IMR-90 (cell line): Measurements from ENCODE around the gene HOXD12. TPM values are rescaled to one million over a fixed set of nuclear protein-coding genes. Genes with fewer than 3 reads are reported as not detected.

Experiments used
- ATAC-seq: fragments of 200-7000 bp; cut with Tn5 transposase; 2 replicates; pipeline ENCODE4 v1.9.1; 2020; ENCODE audit warnings: low read depth, mild to moderate bottlenecking, moderate library complexity
- BruUV-seq: library from RNA; stranded (reverse); fragments of 400-500 nt; replicated peaks from 2 replicates; lab custom pipeline; 2021; lab: Mats Ljungman, UMichigan
- CTCF ChIA-PET: fragments of 300-600 bp; formaldehyde crosslinking; extraction: SDS; loops from one replicate; lab custom pipeline; 2021; ENCODE audit warnings: antibody characterized with exemption; lab: Yijun Ruan, JAX
- POLR2A ChIA-PET: fragments of 300-600 bp; sonication (Branson Sonifier 250); formaldehyde crosslinking; loops from one replicate; lab custom pipeline; 2022; ENCODE audit warnings: antibody characterized with exemption; ENCODE audit not compliant: unreplicated experiment; lab: Charles Lee
- DNase-seq: peaks from one replicate; pipeline ENCODE4 v3.0.0; 2013
- H2AFZ ChIP-seq: replicated peaks from 2 replicates; pipeline ENCODE3; 2013; ENCODE audit warnings: low read length, mild to moderate bottlenecking; ENCODE audit not compliant: poor library complexity
- H2AK5ac ChIP-seq: 2 replicates; pipeline ENCODE4 v1.6.1; 2013; ENCODE audit warnings: low read depth, low read length, inconsistent platforms
- H2AK9ac ChIP-seq: replicated peaks from 2 replicates; pipeline ENCODE3; 2013; ENCODE audit warnings: mild to moderate bottlenecking, low read depth, low read length, moderate library complexity; ENCODE audit not compliant: poor library complexity
- H2BK120ac ChIP-seq: 2 replicates; pipeline ENCODE4 v1.6.1; 2013; ENCODE audit warnings: low read depth, low read length, inconsistent platforms
- H2BK15ac ChIP-seq: 3 replicates; pipeline ENCODE4 v1.6.1; 2013; ENCODE audit warnings: low read depth, low read length, inconsistent platforms
- H2BK20ac ChIP-seq: 2 replicates; pipeline ENCODE4 v1.6.1; 2013; ENCODE audit warnings: low read depth, mild to moderate bottlenecking, inconsistent platforms, low read length, moderate library complexity
- H2BK5ac ChIP-seq: 2 replicates; pipeline ENCODE4 v1.6.1; 2013; ENCODE audit warnings: mild to moderate bottlenecking, low read depth, low read length, inconsistent platforms; ENCODE audit not compliant: poor library complexity, severe bottlenecking
- H3K14ac ChIP-seq: replicated peaks from 2 replicates; pipeline ENCODE4 v1.6.1; 2013; ENCODE audit warnings: low read depth, low read length, inconsistent platforms
- H3K18ac ChIP-seq: 2 replicates; pipeline ENCODE4 v1.6.1; 2013; ENCODE audit warnings: low read depth, low read length, control low read depth
- H3K23ac ChIP-seq: 2 replicates; pipeline ENCODE4 v1.6.1; 2013; ENCODE audit warnings: low read depth, low read length, inconsistent platforms
- H3K27ac ChIP-seq: 2 replicates; pipeline ENCODE4 v1.5.1; 2013; ENCODE audit warnings: mild to moderate bottlenecking, control low read depth, low read length; ENCODE audit not compliant: insufficient read depth
- H3K27me3 ChIP-seq: 2 replicates; pipeline ENCODE4 v1.6.1; 2013; ENCODE audit warnings: low read length; ENCODE audit not compliant: control insufficient read depth, insufficient read depth
- H3K36me3 ChIP-seq: 2 replicates; pipeline ENCODE4 v1.6.1; 2013; ENCODE audit warnings: low read length, mixed read lengths; ENCODE audit not compliant: control insufficient read depth, insufficient read depth
- H3K4ac ChIP-seq: 2 replicates; pipeline ENCODE4 v1.6.1; 2013; ENCODE audit warnings: low read depth, low read length, inconsistent platforms
- H3K4me1 ChIP-seq: 2 replicates; pipeline ENCODE4 v1.6.1; 2013; ENCODE audit warnings: low read length, mixed read lengths; ENCODE audit not compliant: control insufficient read depth, insufficient read depth
- H3K4me2 ChIP-seq: 2 replicates; pipeline ENCODE4 v1.6.1; 2013; ENCODE audit warnings: low read depth, mild to moderate bottlenecking, control low read depth, low read length, moderate library complexity
- H3K4me3 ChIP-seq: 2 replicates; pipeline ENCODE4 v1.5.1; 2013; ENCODE audit warnings: low read depth, mild to moderate bottlenecking, control low read depth, low read length, moderate library complexity; ENCODE audit not compliant: insufficient read depth
- H3K56ac ChIP-seq: 2 replicates; pipeline ENCODE4 v1.6.1; 2013; ENCODE audit warnings: low read length, inconsistent platforms; ENCODE audit not compliant: insufficient read depth; ENCODE audit errors: extremely low read depth
- H3K79me1 ChIP-seq, 2 experiments: 2 replicates each; pipeline ENCODE4 v1.6.1; 2013; ENCODE audit warnings: low read length in 2 of 2, inconsistent platforms in 1 of 2, low read depth in 1 of 2
- H3K9ac ChIP-seq: 2 replicates; pipeline ENCODE4 v1.6.1; 2013; ENCODE audit warnings: low read depth, low read length, control low read depth
- H3K9me1 ChIP-seq: 2 replicates; pipeline ENCODE4 v1.6.1; 2013; ENCODE audit warnings: low read length, inconsistent platforms; ENCODE audit not compliant: insufficient read depth
- H3K9me3 ChIP-seq: 2 replicates; pipeline ENCODE4 v1.6.1; 2013; ENCODE audit warnings: low read length; ENCODE audit not compliant: control insufficient read depth, insufficient read depth
- H4K20me1 ChIP-seq: 2 replicates; pipeline ENCODE4 v1.6.1; 2013; ENCODE audit warnings: low read length, inconsistent platforms; ENCODE audit not compliant: insufficient read depth
- H4K5ac ChIP-seq: 2 replicates; pipeline ENCODE4 v1.6.1; 2013; ENCODE audit warnings: mild to moderate bottlenecking, low read depth, low read length, control low read depth
- H4K8ac ChIP-seq, 2 experiments: 2 replicates each; pipeline ENCODE4 v1.6.1; 2013; ENCODE audit warnings: low read depth in 2 of 2, low read length in 2 of 2, control low read depth in 1 of 2, inconsistent platforms in 1 of 2
- H4K91ac ChIP-seq: 2 replicates; pipeline ENCODE4 v1.6.1; 2013; ENCODE audit warnings: low read depth, low read length, inconsistent platforms; ENCODE audit not compliant: insufficient read depth
- BHLHE40 ChIP-seq: fragments of 150-350 bp; IDR thresholded peaks from 2 replicates; pipeline ENCODE4 v1.6.1; 2016; ENCODE audit warnings: mild to moderate bottlenecking, low read depth, low read length
- MXI1 ChIP-seq: IDR thresholded peaks from 2 replicates; pipeline ENCODE4 v1.6.1; 2012; ENCODE audit warnings: low read depth, mild to moderate bottlenecking, low read length, moderate library complexity, borderline replicate concordance
- NFE2L2 ChIP-seq: fragments of 150-350 bp; IDR thresholded peaks from 2 replicates; pipeline ENCODE4 v1.6.1; 2016; ENCODE audit warnings: low read depth, mild to moderate bottlenecking, low read length
- RAD21 ChIP-seq: IDR thresholded peaks from 2 replicates; pipeline ENCODE4 v1.6.1; 2012; ENCODE audit warnings: low read length, improper control_type of control experiment
- RCOR1 ChIP-seq: IDR thresholded peaks from 2 replicates; pipeline ENCODE4 v1.6.1; 2012; ENCODE audit warnings: mild to moderate bottlenecking, low read length, improper control_type of control experiment; ENCODE audit not compliant: insufficient replicate concordance
- RFX5 ChIP-seq: IDR thresholded peaks from 2 replicates; pipeline ENCODE4 v1.8.0; 2012; ENCODE audit warnings: low read depth, mild to moderate bottlenecking, low read length, moderate library complexity
- SMC3 ChIP-seq: fragments of 150-350 bp; IDR thresholded peaks from 2 replicates; pipeline ENCODE4 v1.6.1; 2016; ENCODE audit warnings: low read depth, mild to moderate bottlenecking, antibody characterized with exemption, low read length, moderate library complexity
- USF2 ChIP-seq: fragments of 150-350 bp; IDR thresholded peaks from 2 replicates; pipeline ENCODE4 v1.6.1; 2017; ENCODE audit warnings: mild to moderate bottlenecking, antibody characterized with exemption, low read length, low read depth
- whole genome bisulfite sequencing, 2 experiments: methylation state at CpG; one replicate each; pipeline versions ENCODE4 v1.1.5 to v1.1.7; 2013; ENCODE audit warnings: missing lambda C conversion rate in 2 of 2; ENCODE audit not compliant: insufficient read length in 1 of 2; ENCODE audit errors: extremely low coverage in 2 of 2; 5-methylcytosine and 5-hydroxymethylcytosine counted together
- dilution Hi-C: fragments of 300-500 bp; cut with HindIII; formaldehyde crosslinking; loops from one replicate; pipeline ENCODE4 v1.14.3; 2018; ENCODE audit warnings: low sequenced_read_pairs; ENCODE audit not compliant: unreplicated experiment
- in situ Hi-C: fragments of 300-500 bp; cut with MboI; formaldehyde crosslinking; loops from 3 replicates; pipeline ENCODE4 v1.14.3; 2019; ENCODE audit warnings: low sequenced_read_pairs, inconsistent platforms, mixed read lengths
- intact Hi-C: fragments of 100-400 bp; cut with micrococcal nuclease; formaldehyde crosslinking; loops from 2 replicates; pipeline ENCODE4 v1.10.0; 2022
- polyA plus RNA-seq, 3 experiments: library from polyadenylated mRNA; depleted of rRNA; stranded (reverse); fragments of >200 nt; gene quantifications; 2 replicates each; pipeline ENCODE4 v1.2.3, GENCODE V29; 2012; ENCODE audit warnings: low replicate concordance in 1 of 3
- total RNA-seq: library from RNA; depleted of rRNA; stranded (reverse); fragments of >200 nt; gene quantifications from 2 replicates; pipeline ENCODE4 v1.2.3, GENCODE V29; 2012

The HOXD12 gene
- total and polyA plus RNA-seq, 2 of the 4 experiments (the other 2 are of a cell fraction): not detected

- BruUV-seq: no TSS peak
These were observed 31.6 kb downstream of the HOXD12 start for GRCh38 chr2:176130957-176131847.

More at GRCh38 chr2:176130957-176131847, 31.6 kb downstream of the HOXD12 start:
- Histone ChIP-seq H3K36me3 (no peaks in the 10 kb centered on the region), H3K9me3 (peaks cover 1% of the 10 kb centered on the region), H4K8ac (no peak overlapping the region), H4K20me1 (no peaks in the 10 kb centered on the region), H3K4me2 (0 out of 2 replicates have a peak overlapping the region, but pooled peaks have one; percentile 39), H3K23ac (peak overlapping the region; percentile 51; the same call in 1 of the 2 replicates), H3K18ac (no peak overlapping the region), H2AFZ (no peak overlapping the region), H3K27me3 (peaks cover 87% of the 10 kb centered on the region), H3K4me1 (no peaks in the 10 kb centered on the region), H3K56ac (no peak overlapping the region), H2AK9ac (no peak overlapping the region), H3K9me1 (no peaks in the 10 kb centered on the region), H4K5ac (no peak overlapping the region), H3K27ac (no peak overlapping the region), H2AK5ac (no peak overlapping the region), H2BK20ac (no peak overlapping the region), H3K79me1 (no peaks in the 10 kb centered on the region), H3K4me3 (no peak overlapping the region), H3K4ac (no peak overlapping the region), H2BK120ac (no peak overlapping the region), H2BK5ac (no peak overlapping the region), H3K9ac (no peak overlapping the region), H3K14ac (no peak overlapping the region), H2BK15ac (no peak overlapping the region), H4K91ac (no peak overlapping the region)
- DNase-seq (no peak), ATAC-seq (no peak)
- in situ Hi-C loops: no loop called here
- POLR2A ChIA-PET: no interaction called here
- dilution Hi-C loops: no loop called here
- no CpG with 5 or more reads among the region's 15 CpGs for WGBS, 2 experiments
- TF ChIP-seq RAD21 (no peak), BHLHE40 (no peak), USF2 (no peak), MXI1 (no peak), NFE2L2 (no peak), SMC3 (no peak), RCOR1 (no peak), RFX5 (no peak)
- CTCF ChIA-PET: interaction anchor here (0.7 to 3.1 kb wide), 7 partner anchors 9 to 1018 kb away, joined by 3 to 23 read pairs (median 3); no protein-coding TSS in a partner anchor
- intact Hi-C loops: no loop called here
